Fibroblast of lung (primary cell): ENCODE data around the gene HBS1L. TPM values are rescaled to one million over a fixed set of nuclear protein-coding genes. Genes with fewer than 3 reads are reported as not detected.

Source experiments
- DNase-seq, 2 donors: peaks; one replicate each; pipeline versions ENCODE4 v3.0.0 to v3.0.0-alpha.2; 2010; ENCODE audit warnings: low read depth in 2 of 2
- H2AFZ ChIP-seq: 2 replicates; pipeline ENCODE4 v1.5.1; 2012; ENCODE audit warnings: low read length, control low read depth, inconsistent platforms
- H3K27ac ChIP-seq: 2 replicates; pipeline ENCODE4 v1.5.1; 2011; ENCODE audit warnings: low read length, control low read depth; ENCODE audit not compliant: insufficient read depth
- H3K27me3 ChIP-seq: 2 replicates; pipeline ENCODE4 v1.5.1; 2011; ENCODE audit warnings: mild to moderate bottlenecking, low read length; ENCODE audit not compliant: control insufficient read depth, insufficient read depth
- H3K36me3 ChIP-seq: 2 replicates; pipeline ENCODE4 v1.5.1; 2011; ENCODE audit warnings: low read length; ENCODE audit not compliant: control insufficient read depth, insufficient read depth
- H3K4me1 ChIP-seq: 2 replicates; pipeline ENCODE4 v1.5.1; 2011; ENCODE audit warnings: low read length; ENCODE audit not compliant: control insufficient read depth, insufficient read depth; ENCODE audit errors: extremely low read depth
- H3K4me2 ChIP-seq: 2 replicates; pipeline ENCODE4 v1.5.1; 2011; ENCODE audit warnings: low read length, control low read depth; ENCODE audit not compliant: insufficient read depth; ENCODE audit errors: extremely low read depth
- H3K4me3 ChIP-seq, 4 experiments: fragments of 200-600 bp in 1 of 4; sonication (generic) in 1 of 4; replicated peaks in 1 of 4; 2 replicates each; pipeline ENCODE4 v1.5.1; 2011 to 2016; ENCODE audit warnings: low read length in 4 of 4, low read depth in 3 of 4, mild to moderate bottlenecking in 3 of 4, control low read depth in 2 of 4, inconsistent platforms in 1 of 4, mixed read lengths in 1 of 4; ENCODE audit not compliant: insufficient read depth in 1 of 4; ENCODE audit errors: control extremely low read depth in 1 of 4
- H3K79me2 ChIP-seq: 2 replicates; pipeline ENCODE4 v1.5.1; 2012; ENCODE audit warnings: mild to moderate bottlenecking, low read length, inconsistent platforms; ENCODE audit not compliant: control insufficient read depth, insufficient read depth
- H3K9ac ChIP-seq: 2 replicates; pipeline ENCODE4 v1.5.1; 2011; ENCODE audit warnings: mild to moderate bottlenecking, low read length, control low read depth; ENCODE audit not compliant: insufficient read depth
- H3K9me3 ChIP-seq: 2 replicates; pipeline ENCODE4 v1.5.1; 2012; ENCODE audit warnings: low read depth, low read length; ENCODE audit not compliant: control insufficient read depth, insufficient read depth
- H4K20me1 ChIP-seq: 2 replicates; pipeline ENCODE4 v1.5.1; 2011; ENCODE audit warnings: low read length; ENCODE audit not compliant: control insufficient read depth, insufficient read depth; ENCODE audit errors: extremely low read depth
- CTCF ChIP-seq, 2 donors: IDR thresholded peaks in 1 of 2; conservative IDR thresholded peaks in 1 of 2; 1 replicate in 1 of 2; 2 replicates in 1 of 2; pipeline ENCODE4 v1.5.1; 2011 to 2012; ENCODE audit warnings: low read length in 2 of 2, control low read depth in 1 of 2, inconsistent platforms in 1 of 2, low read depth in 1 of 2, mild to moderate bottlenecking in 1 of 2
- EZH2 ChIP-seq: IDR thresholded peaks from 2 replicates; pipeline ENCODE4 v1.5.1; 2012; ENCODE audit warnings: low read length, control low read depth, mild to moderate bottlenecking; ENCODE audit errors: missing control alignments
- polyA plus RNA-seq, 2 donors: library from polyadenylated mRNA; depleted of rRNA in 1 of 2; stranded (reverse) in 1 of 2; unstranded in 1 of 2; fragments of >200 nt; gene quantifications; 2 replicates each; pipeline ENCODE4 v1.2.1, GENCODE V29; 2011 to 2012; ENCODE audit warnings: missing spikeins in 1 of 2
- total RNA-seq: library from RNA; depleted of rRNA; stranded (reverse); fragments of >200 nt; gene quantifications from 2 replicates; pipeline ENCODE4 v1.2.1, GENCODE V29; 2014

Gene HBS1L
- total and polyA plus RNA-seq, 2 donors (not counting 1 experiment from before 2014, with no cell fraction given): 106 to 118 TPM

- H3K9me3 ChIP-seq: no peaks in the 10 kb centered on the region
- no peak for TF ChIP-seq EZH2
- no peak for TF ChIP-seq CTCF (conservative IDR thresholded peaks at IDR 0.05 in 1 of 2, IDR thresholded peaks at IDR 0.05 in 1 of 2; ENCODE audit: low read depth in 1 of 2, low read length in 2 of 2)
- H3K79me2 ChIP-seq: no peaks in the 10 kb centered on the region
- H2AFZ ChIP-seq: no peak overlapping the region
- no peak for DNase-seq
- no peak overlapping the region for H3K4me3 ChIP-seq
- H4K20me1 ChIP-seq: no peaks in the 10 kb centered on the region
- H3K27ac ChIP-seq: no peak overlapping the region
- no peak overlapping the region for H3K9ac ChIP-seq
- H3K27me3 ChIP-seq: no peaks in the 10 kb centered on the region
- no peak overlapping the region for H3K4me2 ChIP-seq
- H3K36me3 ChIP-seq: no peaks in the 10 kb centered on the region
- H3K4me1 ChIP-seq: no peaks in the 10 kb centered on the region
Observed at GRCh38 chr6:135002974-135003703, 51.5 kb downstream of the HBS1L start.

GRCh38 chr6:135002229-135002844 lies 52.3 kb downstream of the HBS1L start:
- Histone ChIP-seq H2AFZ (no peak overlapping the region), H3K27ac (no peak overlapping the region), H3K79me2 (no peaks in the 10 kb centered on the region), H3K9ac (no peak overlapping the region), H4K20me1 (no peaks in the 10 kb centered on the region), H3K9me3 (no peaks in the 10 kb centered on the region), H3K36me3 (no peaks in the 10 kb centered on the region), H3K4me3 (no peak overlapping the region), H3K4me2 (no peak overlapping the region), H3K4me1 (no peaks in the 10 kb centered on the region), H3K27me3 (no peaks in the 10 kb centered on the region)
- TF ChIP-seq EZH2 (no peak), CTCF (conservative IDR thresholded peaks at IDR 0.05 in 1 of 2, IDR thresholded peaks at IDR 0.05 in 1 of 2; ENCODE audit: low read depth in 1 of 2, low read length in 2 of 2) (peak; percentile 50 to 64)
- peak; percentile 14 to 37 for DNase-seq

GRCh38 chr6:134999107-134999506 lies 55.5 kb downstream of the HBS1L start:
- H3K9me3 ChIP-seq: no peaks in the 10 kb centered on the region
- peaks cover 2% of the 10 kb centered on the region for H3K36me3 ChIP-seq
- H3K27me3 ChIP-seq: no peaks in the 10 kb centered on the region
- H4K20me1 ChIP-seq: no peaks in the 10 kb centered on the region
- no peaks in the 10 kb centered on the region for H3K4me1 ChIP-seq
- TF ChIP-seq EZH2 (no peak), CTCF (conservative IDR thresholded peaks at IDR 0.05 in 1 of 2, IDR thresholded peaks at IDR 0.05 in 1 of 2; ENCODE audit: low read depth in 1 of 2, low read length in 2 of 2) (no peak)
- no peak overlapping the region for H3K4me3 ChIP-seq
- no peaks in the 10 kb centered on the region for H3K79me2 ChIP-seq
- DNase-seq: no peak
- no peak overlapping the region for H3K9ac ChIP-seq
- no peak overlapping the region for H2AFZ ChIP-seq
- no peak overlapping the region for H3K4me2 ChIP-seq
- no peak overlapping the region for H3K27ac ChIP-seq
